ENCODE measurements around the gene BMP7. TPM values are rescaled to one million over a fixed set of nuclear protein-coding genes. Genes with fewer than 3 reads are reported as not detected.

BMP7 gene
- total RNA-seq, 1 experiment from 2014 or later = not detected

GRCh38 chr20:57153238-57153905 is 113.1 kb downstream of the BMP7 start:
- H3K27ac ChIP-seq = no peak overlapping the region
- H3K4me3 ChIP-seq = no peak overlapping the region

GRCh38 chr20:57152557-57152956 is 113.9 kb downstream of the BMP7 start:
- Histone ChIP-seq H3K36me3 (no peaks in the 10 kb centered on the region), H3K27ac (no peak overlapping the region), H3K27me3 (replicated peaks) (peaks cover 12% of the 10 kb centered on the region), H3K4me3 (no peak overlapping the region), H3K4me1 (replicated peaks) (no peaks in the 10 kb centered on the region), H3K9me3 (replicated peaks) (no peaks in the 10 kb centered on the region)
- DNase-seq (ENCODE audit: low read depth in 1 of 2, low spot score in 2 of 2) = no peak

More at GRCh38 chr20:57153238-57153905, 113.1 kb downstream of the BMP7 start:
- no peak for DNase-seq (ENCODE audit: low read depth in 1 of 2, low spot score in 2 of 2)
- H3K27me3 ChIP-seq (replicated peaks) = peaks cover 5% of the 10 kb centered on the region
- H3K36me3 ChIP-seq = no peaks in the 10 kb centered on the region
- no peaks in the 10 kb centered on the region for H3K9me3 ChIP-seq (replicated peaks)
- no peaks in the 10 kb centered on the region for H3K4me1 ChIP-seq (replicated peaks)

DNA sequence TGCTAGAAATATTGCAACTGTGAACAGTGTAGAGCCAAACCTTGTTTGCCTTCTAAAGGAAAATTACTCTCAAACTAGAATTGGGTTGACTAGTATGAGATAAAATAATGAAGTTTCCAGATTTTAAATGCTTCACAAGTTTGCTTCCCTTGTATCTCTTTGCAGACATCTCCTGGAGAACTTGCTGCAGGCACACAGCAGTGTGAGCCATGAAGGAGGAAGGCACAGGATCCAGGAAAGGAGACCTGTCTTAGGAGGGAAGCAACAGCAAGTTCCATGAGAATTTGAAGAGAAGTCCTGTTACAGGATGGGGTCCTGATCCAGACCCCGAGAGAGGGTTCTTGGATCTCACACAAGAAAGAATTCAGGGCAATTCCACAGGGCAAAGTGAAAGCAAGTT is 115.9 kb downstream of the BMP7 start:
- H3K27ac ChIP-seq = no peak overlapping the region
- H3K36me3 ChIP-seq = no peaks in the 10 kb centered on the region
- no peaks in the 10 kb centered on the region for H3K9me3 ChIP-seq (replicated peaks)
- peaks cover 16% of the 10 kb centered on the region for H3K27me3 ChIP-seq (replicated peaks)
- no peak for DNase-seq (ENCODE audit: low read depth in 1 of 2, low spot score in 2 of 2)
- no peak overlapping the region for H3K4me3 ChIP-seq
- no peaks in the 10 kb centered on the region for H3K4me1 ChIP-seq (replicated peaks)

DNA sequence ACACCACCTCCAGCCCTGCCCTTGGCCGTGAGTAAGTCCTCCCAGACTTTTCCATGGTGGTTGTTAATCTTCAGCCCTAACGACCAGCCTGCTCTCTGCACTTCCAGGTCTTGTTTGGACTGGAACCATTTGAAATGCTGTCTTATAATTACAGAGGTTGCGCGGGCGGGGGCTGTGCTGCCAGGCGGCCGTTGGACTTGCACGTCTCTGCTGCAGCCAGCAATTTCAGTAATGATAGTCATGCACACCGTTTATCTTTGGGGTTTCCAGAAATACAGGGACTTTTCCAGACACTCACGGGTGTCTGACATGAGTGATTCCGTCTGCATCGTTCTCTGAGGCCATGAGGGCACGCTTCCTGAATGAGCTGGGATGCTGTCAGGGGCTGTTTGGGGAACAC is 118.2 kb downstream of the BMP7 start:
- H3K4me3 ChIP-seq = no peak overlapping the region
- no peaks in the 10 kb centered on the region for H3K36me3 ChIP-seq
- H3K27me3 ChIP-seq (replicated peaks) = peaks cover 16% of the 10 kb centered on the region
- no peaks in the 10 kb centered on the region for H3K4me1 ChIP-seq (replicated peaks)
- no peak for DNase-seq (ENCODE audit: low read depth in 1 of 2, low spot score in 2 of 2)
- H3K9me3 ChIP-seq (replicated peaks) = no peaks in the 10 kb centered on the region
- H3K27ac ChIP-seq = no peak overlapping the region

DNA sequence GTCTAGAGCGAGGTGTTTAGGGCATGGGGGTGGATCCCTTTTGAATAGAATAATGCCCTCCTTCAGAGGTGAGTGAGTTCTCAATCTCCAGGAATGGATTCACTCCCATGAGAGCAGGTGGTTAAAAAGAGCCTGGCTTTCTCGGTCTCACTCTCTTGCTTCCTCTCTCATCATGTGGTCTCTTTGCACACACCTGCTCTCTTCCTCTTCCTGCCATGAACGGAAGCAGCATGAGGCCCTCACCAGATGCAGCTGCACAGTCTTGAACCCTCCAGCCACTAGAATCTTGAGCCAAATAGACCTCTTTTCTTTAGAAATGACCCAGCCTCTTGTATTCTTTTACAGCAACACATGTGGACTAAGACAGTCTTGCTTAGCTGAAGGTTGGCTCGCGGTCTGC is 119.3 kb downstream of the BMP7 start:
- no peak overlapping the region for H3K27ac ChIP-seq
- H3K9me3 ChIP-seq (replicated peaks) = no peaks in the 10 kb centered on the region
- no peaks in the 10 kb centered on the region for H3K4me1 ChIP-seq (replicated peaks)
- H3K36me3 ChIP-seq = no peaks in the 10 kb centered on the region
- DNase-seq (ENCODE audit: low read depth in 1 of 2, low spot score in 2 of 2) = no peak
- H3K27me3 ChIP-seq (replicated peaks) = peaks cover 16% of the 10 kb centered on the region
- no peak overlapping the region for H3K4me3 ChIP-seq

GRCh38 chr20:57146155-57146554 is 120.3 kb downstream of the BMP7 start:
- Histone ChIP-seq H3K9me3 (replicated peaks) (no peaks in the 10 kb centered on the region), H3K4me1 (replicated peaks) (no peaks in the 10 kb centered on the region), H3K4me3 (no peak overlapping the region), H3K27ac (no peak overlapping the region), H3K27me3 (replicated peaks) (peaks cover 16% of the 10 kb centered on the region), H3K36me3 (no peaks in the 10 kb centered on the region)
- no peak for DNase-seq (ENCODE audit: low read depth in 1 of 2, low spot score in 2 of 2)

DNA sequence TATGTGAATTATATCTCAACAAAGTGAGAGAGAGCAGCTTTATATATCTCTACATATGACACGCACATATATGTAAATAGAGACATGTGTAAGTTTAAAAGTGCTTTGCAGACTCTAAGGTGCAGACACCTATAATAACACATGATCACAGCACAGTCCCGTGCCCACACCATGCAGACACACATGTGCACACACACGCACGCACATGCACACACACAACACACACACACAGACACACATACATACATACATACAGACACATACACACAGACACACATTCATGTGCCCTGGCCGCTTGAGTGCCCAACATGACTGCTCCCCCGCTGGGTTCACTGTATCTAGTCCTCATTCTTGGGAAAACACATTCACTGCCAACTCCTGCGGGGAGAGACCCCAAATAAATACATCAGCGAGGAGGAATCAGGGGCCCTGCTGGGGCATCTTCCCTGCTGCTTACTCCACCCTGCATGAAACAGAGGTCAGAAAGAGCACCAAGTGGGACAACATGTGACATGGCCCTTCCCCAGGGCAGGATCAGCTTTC is 121.3 kb downstream of the BMP7 start:
- no peak overlapping the region for H3K4me3 ChIP-seq
- peaks cover 21% of the 10 kb centered on the region for H3K27me3 ChIP-seq (replicated peaks)
- DNase-seq (ENCODE audit: low read depth in 1 of 2, low spot score in 2 of 2) = no peak
- H3K9me3 ChIP-seq (replicated peaks) = no peaks in the 10 kb centered on the region
- no peaks in the 10 kb centered on the region for H3K4me1 ChIP-seq (replicated peaks)
- no peaks in the 10 kb centered on the region for H3K36me3 ChIP-seq
- no peak overlapping the region for H3K27ac ChIP-seq

GRCh38 chr20:57143173-57143572 is 123.3 kb downstream of the BMP7 start:
- H3K9me3 ChIP-seq (replicated peaks) = no peaks in the 10 kb centered on the region
- H3K27me3 ChIP-seq (replicated peaks) = peaks cover 15% of the 10 kb centered on the region
- DNase-seq (ENCODE audit: low read depth in 1 of 2, low spot score in 2 of 2) = no peak
- H3K4me3 ChIP-seq = no peak overlapping the region
- no peak overlapping the region for H3K27ac ChIP-seq
- H3K4me1 ChIP-seq (replicated peaks) = no peaks in the 10 kb centered on the region
- no peaks in the 10 kb centered on the region for H3K36me3 ChIP-seq

GRCh38 chr20:57142667-57143066 is 123.8 kb downstream of the BMP7 start:
- no peak overlapping the region for H3K4me3 ChIP-seq
- H3K36me3 ChIP-seq = no peaks in the 10 kb centered on the region
- H3K27ac ChIP-seq = no peak overlapping the region
- H3K4me1 ChIP-seq (replicated peaks) = no peaks in the 10 kb centered on the region
- peaks cover 10% of the 10 kb centered on the region; the same call in 1 of the 2 replicates for H3K27me3 ChIP-seq (replicated peaks)
- no peaks in the 10 kb centered on the region for H3K9me3 ChIP-seq (replicated peaks)
- DNase-seq (ENCODE audit: low read depth in 1 of 2, low spot score in 2 of 2) = no peak

DNA sequence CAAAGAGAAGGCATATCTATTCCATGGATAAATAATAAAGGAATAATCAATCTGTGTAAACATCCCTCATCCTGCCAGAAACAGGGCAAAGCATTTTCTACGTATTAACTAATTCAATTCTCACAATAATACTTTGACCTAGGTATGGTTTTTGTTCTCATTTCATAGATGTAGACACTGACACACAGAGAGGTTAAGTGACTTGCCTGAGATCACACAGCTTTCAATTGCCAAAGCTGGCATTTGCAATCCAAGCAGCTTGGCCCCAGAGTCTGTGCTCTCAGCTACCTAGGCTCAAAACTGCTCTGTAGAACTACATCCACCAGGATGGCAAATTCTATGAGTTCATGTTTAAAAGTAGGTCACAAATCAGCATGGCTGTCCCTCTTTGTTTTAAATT is 124.9 kb downstream of the BMP7 start:
- DNase-seq (ENCODE audit: low read depth in 1 of 2, low spot score in 2 of 2) = no peak
- H3K9me3 ChIP-seq (replicated peaks) = no peaks in the 10 kb centered on the region
- H3K36me3 ChIP-seq = no peaks in the 10 kb centered on the region
- H3K4me1 ChIP-seq (replicated peaks) = no peaks in the 10 kb centered on the region
- no peak overlapping the region for H3K27ac ChIP-seq
- no peak overlapping the region for H3K4me3 ChIP-seq
- peaks cover 5% of the 10 kb centered on the region; the same call in 1 of the 2 replicates for H3K27me3 ChIP-seq (replicated peaks)

- no peaks in the 10 kb centered on the region for H3K4me1 ChIP-seq (replicated peaks)
- H3K4me3 ChIP-seq = no peak overlapping the region
- no peaks in the 10 kb centered on the region for H3K36me3 ChIP-seq
- no peaks in the 10 kb centered on the region for H3K9me3 ChIP-seq (replicated peaks)
- DNase-seq (ENCODE audit: low read depth in 1 of 2, low spot score in 2 of 2) = no peak
- peaks cover 5% of the 10 kb centered on the region; the same call in 1 of the 2 replicates for H3K27me3 ChIP-seq (replicated peaks)
- no peak overlapping the region for H3K27ac ChIP-seq
Observed at GRCh38 chr20:57140416-57140965, 126.0 kb downstream of the BMP7 start.

DNA sequence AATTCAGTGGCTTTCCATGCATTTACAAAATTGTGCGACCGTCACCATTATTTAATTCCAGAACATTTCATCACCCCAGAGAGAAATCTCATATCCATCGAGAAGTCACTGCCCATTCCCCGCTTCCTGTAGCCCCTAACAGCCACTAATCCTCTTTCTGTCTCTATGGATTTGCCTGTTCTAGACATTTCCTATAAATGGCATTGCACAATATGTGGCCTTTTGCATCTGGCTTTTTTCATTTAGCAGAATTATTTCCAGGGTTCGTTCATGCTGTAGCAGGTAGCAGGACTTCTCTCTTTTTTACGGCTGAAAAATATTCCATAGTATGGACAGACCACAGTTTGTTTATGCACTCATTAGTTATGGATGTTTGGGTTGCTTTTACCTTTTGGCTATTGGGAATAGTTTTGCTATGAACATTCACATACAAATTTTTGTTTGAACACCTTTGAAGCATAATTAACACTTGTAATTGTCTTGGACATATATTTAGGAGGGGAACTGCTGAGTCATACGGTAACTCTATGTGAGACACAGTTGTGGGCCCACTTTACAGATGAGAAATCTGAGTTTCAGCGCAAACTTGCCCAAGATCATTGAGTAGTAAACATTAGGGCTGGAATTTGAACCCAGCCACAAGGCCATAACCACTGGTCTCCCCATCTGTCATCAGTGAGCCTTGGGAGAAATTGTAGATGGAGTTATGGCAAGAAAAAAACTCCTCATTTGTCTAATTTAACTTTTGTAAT is 126.9 kb downstream of the BMP7 start:
- no peaks in the 10 kb centered on the region for H3K36me3 ChIP-seq
- H3K27ac ChIP-seq = no peak overlapping the region
- DNase-seq (ENCODE audit: low read depth in 1 of 2, low spot score in 2 of 2) = no peak
- no peaks in the 10 kb centered on the region for H3K4me1 ChIP-seq (replicated peaks)
- peaks cover 5% of the 10 kb centered on the region; the same call in 1 of the 2 replicates for H3K27me3 ChIP-seq (replicated peaks)
- H3K9me3 ChIP-seq (replicated peaks) = no peaks in the 10 kb centered on the region
- no peak overlapping the region for H3K4me3 ChIP-seq

- peaks cover 5% of the 10 kb centered on the region; the same call in 1 of the 2 replicates for H3K27me3 ChIP-seq (replicated peaks)
- H3K9me3 ChIP-seq (replicated peaks) = no peaks in the 10 kb centered on the region
- H3K4me3 ChIP-seq = no peak overlapping the region
- H3K36me3 ChIP-seq = no peaks in the 10 kb centered on the region
- no peak overlapping the region for H3K27ac ChIP-seq
- no peaks in the 10 kb centered on the region for H3K4me1 ChIP-seq (replicated peaks)
- DNase-seq (ENCODE audit: low read depth in 1 of 2, low spot score in 2 of 2) = no peak
Observed at GRCh38 chr20:57138198-57138995, 128.0 kb downstream of the BMP7 start.

Measured in SJSA1 (cell line).